Progenitor cell of endocrine pancreas (in vitro differentiated cells): ENCODE data around the gene IL26. TPM values are rescaled to one million over a fixed set of nuclear protein-coding genes. Genes with fewer than 3 reads are reported as not detected.
"Not testable (repeated sequence)": the region's sequence is repeated elsewhere in the genome, so short reads cannot be mapped to it uniquely, and the experiment has no call there.

Experiments used
- DNase-seq: peaks from one replicate; pipeline ENCODE4 v3.0.0; 2021; ENCODE audit warnings: low spot score; ENCODE audit not compliant: unreplicated experiment
- H3K27ac Mint-ChIP-seq: 2 replicates; pipeline ENCODE4 v1.8.0; 2021; ENCODE audit warnings: mild to moderate bottlenecking, moderate library complexity, mixed read lengths
- H3K27me3 Mint-ChIP-seq: 2 replicates; pipeline ENCODE4 v1.8.0; 2021; ENCODE audit warnings: mixed read lengths
- H3K36me3 Mint-ChIP-seq: 2 replicates; pipeline ENCODE4 v1.8.0; 2022; ENCODE audit warnings: mixed read lengths; ENCODE audit not compliant: insufficient read depth
- H3K4me1 Mint-ChIP-seq: 2 replicates; pipeline ENCODE4 v1.8.0; 2021; ENCODE audit warnings: low read depth, mixed read lengths
- H3K4me3 Mint-ChIP-seq: 2 replicates; pipeline ENCODE4 v1.8.0; 2021; ENCODE audit warnings: low read depth, mild to moderate bottlenecking, moderate library complexity, mixed read lengths
- H3K9me3 Mint-ChIP-seq: 2 replicates; pipeline ENCODE4 v1.8.0; 2021; ENCODE audit warnings: low read depth, mixed read lengths
- total RNA-seq: library from RNA; stranded (reverse); gene quantifications from 2 replicates; pipeline ENCODE4 v1.2.1, GENCODE V29; 2021
- TF ChIP-seq, protein P1 (sequence below): fragments of 200-600 bp; sonication (generic); IDR thresholded peaks from one replicate; pipeline ENCODE4 v1.5.0; 2021; ENCODE audit warnings: antibody characterized with exemption, mild to moderate bottlenecking; ENCODE audit not compliant: unreplicated experiment

The IL26 gene
- total RNA-seq, 1 donor from 2014 or later = not detected

DNA sequence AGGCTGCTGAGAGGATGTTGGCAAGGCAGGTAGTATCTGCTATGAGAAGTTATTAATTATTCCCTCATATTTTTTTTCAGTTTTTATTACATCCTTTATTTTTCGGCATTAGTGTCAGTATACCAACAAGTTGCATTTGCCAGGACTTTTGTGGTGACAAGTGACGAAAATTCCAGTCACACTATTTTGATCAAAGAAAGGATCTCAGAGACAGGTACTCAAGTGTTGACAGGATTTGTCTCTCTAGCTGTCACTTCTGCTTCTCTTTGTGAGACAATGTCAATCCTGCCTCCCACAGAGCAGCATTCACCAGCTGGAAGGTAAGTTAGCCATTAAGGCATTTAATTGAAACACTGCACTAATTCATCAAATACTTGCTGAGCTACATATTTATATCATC, 48.0 kb downstream of the IL26 start:
- Mint-ChIP-seq H3K4me1 (no peaks in the 10 kb centered on the region), H3K4me3 (no peak overlapping the region), H3K27me3 (no peaks in the 10 kb centered on the region), H3K36me3 (no peaks in the 10 kb centered on the region), H3K9me3 (no peaks in the 10 kb centered on the region), H3K27ac (no peak overlapping the region)
- TF ChIP-seq, protein P1, sequence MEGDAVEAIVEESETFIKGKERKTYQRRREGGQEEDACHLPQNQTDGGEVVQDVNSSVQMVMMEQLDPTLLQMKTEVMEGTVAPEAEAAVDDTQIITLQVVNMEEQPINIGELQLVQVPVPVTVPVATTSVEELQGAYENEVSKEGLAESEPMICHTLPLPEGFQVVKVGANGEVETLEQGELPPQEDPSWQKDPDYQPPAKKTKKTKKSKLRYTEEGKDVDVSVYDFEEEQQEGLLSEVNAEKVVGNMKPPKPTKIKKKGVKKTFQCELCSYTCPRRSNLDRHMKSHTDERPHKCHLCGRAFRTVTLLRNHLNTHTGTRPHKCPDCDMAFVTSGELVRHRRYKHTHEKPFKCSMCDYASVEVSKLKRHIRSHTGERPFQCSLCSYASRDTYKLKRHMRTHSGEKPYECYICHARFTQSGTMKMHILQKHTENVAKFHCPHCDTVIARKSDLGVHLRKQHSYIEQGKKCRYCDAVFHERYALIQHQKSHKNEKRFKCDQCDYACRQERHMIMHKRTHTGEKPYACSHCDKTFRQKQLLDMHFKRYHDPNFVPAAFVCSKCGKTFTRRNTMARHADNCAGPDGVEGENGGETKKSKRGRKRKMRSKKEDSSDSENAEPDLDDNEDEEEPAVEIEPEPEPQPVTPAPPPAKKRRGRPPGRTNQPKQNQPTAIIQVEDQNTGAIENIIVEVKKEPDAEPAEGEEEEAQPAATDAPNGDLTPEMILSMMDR = no peak
- no peak for DNase-seq

DNA sequence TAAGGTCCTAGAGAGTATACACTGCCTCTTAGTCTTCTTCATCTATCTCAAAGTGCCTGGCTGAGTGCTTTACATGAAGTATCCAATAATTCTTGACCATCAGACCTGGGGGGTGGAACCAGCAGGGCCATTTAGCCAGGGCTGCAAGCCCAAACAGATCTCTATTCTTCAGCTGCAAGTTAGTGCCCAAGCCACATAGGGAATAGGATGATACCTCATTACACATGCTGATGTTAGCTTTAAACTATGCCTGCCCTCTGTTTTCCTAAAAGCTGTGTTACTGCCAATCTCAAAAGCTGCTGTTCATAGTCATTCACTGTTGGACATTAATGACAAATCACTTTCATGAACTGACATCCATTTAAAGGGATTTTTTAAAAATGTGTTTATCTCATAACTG, 49.4 kb downstream of the IL26 start:
- no peak overlapping the region for H3K4me3 Mint-ChIP-seq
- DNase-seq = no peak
- no peak overlapping the region for H3K27ac Mint-ChIP-seq
- TF ChIP-seq, protein P1 = no peak
- no peaks in the 10 kb centered on the region for H3K36me3 Mint-ChIP-seq
- H3K9me3 Mint-ChIP-seq = no peaks in the 10 kb centered on the region
- no peaks in the 10 kb centered on the region for H3K27me3 Mint-ChIP-seq
- H3K4me1 Mint-ChIP-seq = no peaks in the 10 kb centered on the region

DNA sequence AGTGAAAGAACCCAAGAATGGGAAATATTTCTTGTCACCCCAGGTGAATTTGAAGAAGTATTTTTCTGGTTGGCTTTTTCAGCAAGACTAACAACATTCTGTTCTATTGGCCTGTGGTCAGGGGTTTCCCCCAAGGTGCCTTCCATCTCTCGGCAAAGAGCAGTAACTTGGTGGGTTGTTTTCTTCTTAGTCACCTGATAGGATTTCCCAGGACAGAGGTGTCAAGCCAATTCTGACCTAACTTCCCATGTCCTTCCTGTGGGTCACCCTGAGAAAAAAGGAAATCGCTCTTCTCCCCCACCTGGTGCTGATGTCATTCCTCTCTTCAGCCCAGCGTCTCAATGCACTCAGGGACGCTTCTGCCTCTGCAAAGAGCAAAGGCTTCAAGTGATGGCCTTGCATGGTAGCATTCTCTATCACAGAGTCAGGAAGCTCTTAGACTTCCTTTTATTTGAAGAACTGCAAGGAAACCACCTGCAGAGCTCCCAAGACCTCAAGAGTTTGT, 50.0 kb downstream of the IL26 start:
- H3K4me1 Mint-ChIP-seq = no peaks in the 10 kb centered on the region
- DNase-seq = no peak
- H3K36me3 Mint-ChIP-seq = no peaks in the 10 kb centered on the region
- no peak overlapping the region for H3K27ac Mint-ChIP-seq
- H3K9me3 Mint-ChIP-seq = no peaks in the 10 kb centered on the region
- TF ChIP-seq, protein P1 = no peak
- H3K4me3 Mint-ChIP-seq = no peak overlapping the region
- no peaks in the 10 kb centered on the region for H3K27me3 Mint-ChIP-seq

DNA sequence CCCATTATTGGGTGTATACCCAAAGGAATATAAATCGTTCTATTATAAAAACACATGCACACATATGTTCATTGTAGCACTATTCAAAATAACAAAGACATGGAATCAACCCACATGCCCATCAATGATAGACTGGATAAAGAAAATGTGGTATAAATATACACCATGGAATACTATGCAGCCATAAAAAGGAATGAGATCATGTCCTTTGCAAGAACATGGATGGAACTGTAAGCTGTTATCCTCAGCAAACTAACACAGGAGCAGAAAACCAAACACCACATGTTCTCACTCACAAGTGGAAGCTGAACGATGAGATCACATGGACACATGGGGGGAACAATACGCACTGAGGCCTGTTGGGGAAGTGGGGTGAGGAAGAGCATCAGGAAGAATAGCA, 50.8 kb downstream of the IL26 start:
- H3K36me3 Mint-ChIP-seq, H3K27me3 Mint-ChIP-seq, H3K4me1 Mint-ChIP-seq, H3K4me3 Mint-ChIP-seq, DNase-seq, H3K9me3 Mint-ChIP-seq, H3K27ac Mint-ChIP-seq: not testable (repeated sequence)

DNA sequence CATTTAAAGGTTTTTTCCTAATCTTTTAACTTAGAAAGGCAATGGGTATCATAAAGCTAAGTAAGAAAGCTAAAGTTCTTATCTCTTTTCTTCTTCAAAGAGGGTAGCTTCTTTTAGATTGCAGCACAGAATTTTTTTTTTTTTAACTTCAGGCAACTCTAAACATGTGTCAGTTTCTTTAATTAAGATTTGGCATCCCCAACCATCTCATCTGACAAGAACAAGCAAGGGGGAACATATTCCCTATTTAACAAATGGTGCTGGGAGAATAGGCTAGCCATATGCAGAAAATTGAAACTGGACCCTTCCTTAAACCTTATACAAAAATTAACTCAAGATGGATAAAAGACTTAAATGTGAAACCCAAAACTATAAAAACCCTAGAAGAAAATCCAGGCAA, 51.8 kb downstream of the IL26 start:
- H3K9me3 Mint-ChIP-seq = no peaks in the 10 kb centered on the region
- TF ChIP-seq, protein P1 = no peak
- no peaks in the 10 kb centered on the region for H3K36me3 Mint-ChIP-seq
- no peaks in the 10 kb centered on the region for H3K4me1 Mint-ChIP-seq
- H3K27ac Mint-ChIP-seq = no peak overlapping the region
- no peak overlapping the region for H3K4me3 Mint-ChIP-seq
- no peak for DNase-seq
- H3K27me3 Mint-ChIP-seq = no peaks in the 10 kb centered on the region

DNA sequence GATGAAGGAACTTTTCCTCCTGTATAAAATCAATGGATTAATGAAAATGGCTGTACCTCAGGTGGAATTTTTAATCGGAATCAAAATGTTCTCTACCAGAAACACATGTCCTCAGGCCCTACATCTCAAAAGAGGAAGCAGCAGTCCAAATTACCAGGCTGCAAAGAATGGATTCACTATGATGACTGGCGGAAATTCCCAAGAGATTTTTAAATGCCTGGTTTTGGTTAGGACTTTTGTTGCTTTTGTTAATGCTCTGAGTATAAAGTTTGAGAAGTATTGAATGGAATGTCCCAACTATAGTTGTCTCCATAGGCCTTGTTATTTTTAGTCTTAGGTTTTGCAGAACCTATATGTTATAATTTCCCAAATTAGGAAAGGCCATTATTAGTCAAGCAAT, 54.9 kb downstream of the IL26 start:
- Mint-ChIP-seq H3K27me3 (no peaks in the 10 kb centered on the region), H3K9me3 (no peaks in the 10 kb centered on the region), H3K4me1 (no peaks in the 10 kb centered on the region), H3K36me3 (no peaks in the 10 kb centered on the region), H3K27ac (no peak overlapping the region), H3K4me3 (no peak overlapping the region)
- no peak for DNase-seq
- TF ChIP-seq, protein P1 = no peak
